CD8-positive, alpha-beta memory T cell (primary cell): Measurements from ENCODE around the gene CCSER2. TPM values are rescaled to one million over a fixed set of nuclear protein-coding genes. Genes with fewer than 3 reads are reported as not detected.
A peak's percentile ranks its signal among the peaks of the same experiment; 100 is the strongest.

Experiments used
- CTCF ChIA-PET: fragments of 350-600 bp; sonication (Branson Sonifier 250); formaldehyde crosslinking; loops from one replicate; lab custom pipeline; 2021; ENCODE audit warnings: antibody characterized with exemption; lab: Charles Lee
- POLR2A ChIA-PET: fragments of 350-600 bp; sonication (Branson Sonifier 250); formaldehyde crosslinking; loops from one replicate; lab custom pipeline; 2021; ENCODE audit warnings: antibody characterized with exemption; lab: Charles Lee
- DNase-seq, 5 donors: peaks; one replicate each; pipeline versions ENCODE4 v3.0.0 to v3.0.0-alpha.2; 2020 to 2022; ENCODE audit warnings: mixed read lengths in 1 of 5
- H3K27ac ChIP-seq: one replicate; pipeline ENCODE4 v1.7.0; 2013; ENCODE audit warnings: low read depth, mild to moderate bottlenecking, low read length, moderate library complexity
- H3K27me3 ChIP-seq: 2 replicates; pipeline ENCODE4 v1.7.0; 2013; ENCODE audit warnings: low read length, mild to moderate bottlenecking; ENCODE audit not compliant: insufficient read depth, poor library complexity, severe bottlenecking
- H3K36me3 ChIP-seq: 2 replicates; pipeline ENCODE4 v1.7.0; 2013; ENCODE audit warnings: mild to moderate bottlenecking, low read length, moderate library complexity; ENCODE audit not compliant: insufficient read depth
- H3K4me1 ChIP-seq: 2 replicates; pipeline ENCODE4 v1.7.0; 2013; ENCODE audit warnings: mild to moderate bottlenecking, low read length, moderate library complexity; ENCODE audit not compliant: insufficient read depth
- H3K4me3 ChIP-seq: 2 replicates; pipeline ENCODE4 v1.7.0; 2013; ENCODE audit warnings: mild to moderate bottlenecking, low read length
- H3K9me3 ChIP-seq: 2 replicates; pipeline ENCODE4 v1.7.0; 2013; ENCODE audit warnings: mild to moderate bottlenecking, low read length
- H3K27ac Mint-ChIP-seq, 8 donors: one replicate each; pipeline ENCODE4 v1.8.0; 2020 to 2021; ENCODE audit warnings: mixed read lengths in 8 of 8, mild to moderate bottlenecking in 6 of 8, inconsistent platforms in 3 of 8, moderate library complexity in 3 of 8
- H3K27me3 Mint-ChIP-seq, 2 donors: one replicate each; pipeline ENCODE4 v1.8.0; 2020 to 2021; ENCODE audit warnings: mixed read lengths in 2 of 2, mild to moderate bottlenecking in 1 of 2, moderate library complexity in 1 of 2
- H3K36me3 Mint-ChIP-seq, 3 donors: one replicate each; pipeline ENCODE4 v1.8.0; 2020 to 2021; ENCODE audit warnings: mixed read lengths in 3 of 3, inconsistent platforms in 1 of 3, mild to moderate bottlenecking in 1 of 3
- H3K4me1 Mint-ChIP-seq, 3 donors: one replicate each; pipeline ENCODE4 v1.8.0; 2020 to 2021; ENCODE audit warnings: mixed read lengths in 3 of 3, inconsistent platforms in 1 of 3, mild to moderate bottlenecking in 1 of 3
- H3K4me3 Mint-ChIP-seq, 7 donors: one replicate each; pipeline ENCODE4 v1.8.0; 2020 to 2021; ENCODE audit warnings: mixed read lengths in 7 of 7, mild to moderate bottlenecking in 6 of 7, moderate library complexity in 4 of 7, inconsistent platforms in 2 of 7
- H3K9me3 Mint-ChIP-seq, 5 donors: one replicate each; pipeline ENCODE4 v1.8.0; 2020 to 2022; ENCODE audit warnings: mixed read lengths in 5 of 5, mild to moderate bottlenecking in 3 of 5, moderate library complexity in 2 of 5, inconsistent platforms in 1 of 5
- polyA plus RNA-seq: library from polyadenylated mRNA; unstranded; fragments of 300-500 nt; fragmentation: Illumina TruSeq; gene quantifications from one replicate; pipeline ENCODE4 v1.2.3, GENCODE V29; 2021
- total RNA-seq, 2 experiments: library from RNA; stranded (reverse); gene quantifications; one replicate each; pipeline ENCODE4 v1.2.3, GENCODE V29; 2021

The CCSER2 gene
- total and polyA plus RNA-seq, 3 experiments from 2014 or later, result 62.6 to 114 (median 74.5) TPM

DNA sequence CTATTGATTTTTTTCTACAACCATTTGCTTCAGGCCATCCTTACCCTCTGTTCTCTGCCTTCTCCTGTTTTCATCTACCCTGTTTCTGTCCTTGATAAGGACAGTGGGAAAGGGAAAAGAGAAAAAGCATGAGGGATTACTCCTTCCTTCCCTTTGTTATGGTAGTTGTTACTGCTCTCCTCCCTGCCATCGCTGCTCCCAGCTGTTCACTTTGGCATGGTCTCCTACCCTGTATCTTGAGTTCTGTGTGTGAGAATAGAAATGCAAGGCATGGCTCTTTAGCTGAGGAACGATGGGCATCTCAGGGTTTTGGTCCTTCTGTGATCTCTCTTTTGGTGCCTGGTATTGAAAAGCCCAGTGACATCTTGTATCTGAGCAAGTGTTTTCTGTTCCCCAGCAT lies 6.4 kb downstream of the CCSER2 start:
- no peaks in the 10 kb centered on the region for H3K27me3 ChIP-seq
- peaks cover 0 to 14% (median 3%) of the 10 kb centered on the region in 3 donors for H3K36me3 Mint-ChIP-seq
- no peaks in the 10 kb centered on the region for H3K27me3 Mint-ChIP-seq
- H3K4me3 Mint-ChIP-seq, result peak overlapping the region in 5 of 7 donors; percentile 7 to 70 (median 61)
- peaks cover 23 to 48% (median 35%) of the 10 kb centered on the region in 3 donors for H3K4me1 Mint-ChIP-seq
- H3K9me3 ChIP-seq, result no peaks in the 10 kb centered on the region
- H3K27ac ChIP-seq, result peak overlapping the region; percentile 52
- no peaks in the 10 kb centered on the region for H3K36me3 ChIP-seq
- no peak for DNase-seq
- H3K9me3 Mint-ChIP-seq, result no peaks in the 10 kb centered on the region
- no peak overlapping the region for H3K4me3 ChIP-seq
- POLR2A ChIA-PET, result interaction anchor here (0.8 to 1.2 kb wide), 2 partner anchors 7 to 196 kb away, joined by 3 read pairs; partner anchors contain the start of gene GHITM
- CTCF ChIA-PET, result interaction anchor here (0.7 to 3.5 kb wide), 9 partner anchors 10 to 206 kb away, joined by 3 to 28 read pairs (median 3); no protein-coding TSS in a partner anchor
- peaks cover 72% of the 10 kb centered on the region for H3K4me1 ChIP-seq
- H3K27ac Mint-ChIP-seq, result peak overlapping the region in 2 of 8 donors; percentile 83 to 95

DNA sequence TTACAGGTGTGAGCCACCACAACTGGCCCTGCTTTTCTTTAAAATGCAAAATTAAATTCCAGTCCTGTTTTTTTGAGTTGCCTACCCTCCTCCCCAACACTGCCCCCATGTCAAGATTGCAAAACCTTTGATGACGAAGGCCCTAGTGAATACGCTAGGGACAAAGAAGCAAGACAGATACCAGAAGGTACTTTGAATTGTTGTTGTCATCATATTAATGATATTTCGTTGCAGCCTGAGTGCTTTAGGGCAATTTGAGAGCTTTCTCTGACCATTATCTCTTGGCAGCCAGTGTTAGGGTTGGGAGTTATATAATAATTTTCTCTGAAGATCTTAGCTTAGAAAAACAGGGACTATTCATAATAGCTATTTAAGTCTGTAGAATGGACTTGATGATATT lies 7.1 kb downstream of the CCSER2 start:
- no peak overlapping the region for H3K4me3 ChIP-seq
- Mint-ChIP-seq H3K27ac (peak overlapping the region in 1 of 8 donors; percentile 6), H3K4me1 (peaks cover 23 to 45% (median 34%) of the 10 kb centered on the region in 3 donors), H3K27me3 (no peaks in the 10 kb centered on the region), H3K9me3 (no peaks in the 10 kb centered on the region), H3K36me3 (peaks cover 0 to 9% (median 2%) of the 10 kb centered on the region in 3 donors), H3K4me3 (no peak overlapping the region)
- H3K4me1 ChIP-seq, result peaks cover 75% of the 10 kb centered on the region
- no peak for DNase-seq
- POLR2A ChIA-PET, result no interaction called here
- no peaks in the 10 kb centered on the region for H3K27me3 ChIP-seq
- H3K27ac ChIP-seq, result no peak overlapping the region
- no peaks in the 10 kb centered on the region for H3K9me3 ChIP-seq
- CTCF ChIA-PET, result interaction anchor here (1.7 to 3.5 kb wide), 3 partner anchors 16 to 202 kb away, joined by 5 to 28 read pairs (median 10); no protein-coding TSS in a partner anchor
- no peaks in the 10 kb centered on the region for H3K36me3 ChIP-seq

DNA sequence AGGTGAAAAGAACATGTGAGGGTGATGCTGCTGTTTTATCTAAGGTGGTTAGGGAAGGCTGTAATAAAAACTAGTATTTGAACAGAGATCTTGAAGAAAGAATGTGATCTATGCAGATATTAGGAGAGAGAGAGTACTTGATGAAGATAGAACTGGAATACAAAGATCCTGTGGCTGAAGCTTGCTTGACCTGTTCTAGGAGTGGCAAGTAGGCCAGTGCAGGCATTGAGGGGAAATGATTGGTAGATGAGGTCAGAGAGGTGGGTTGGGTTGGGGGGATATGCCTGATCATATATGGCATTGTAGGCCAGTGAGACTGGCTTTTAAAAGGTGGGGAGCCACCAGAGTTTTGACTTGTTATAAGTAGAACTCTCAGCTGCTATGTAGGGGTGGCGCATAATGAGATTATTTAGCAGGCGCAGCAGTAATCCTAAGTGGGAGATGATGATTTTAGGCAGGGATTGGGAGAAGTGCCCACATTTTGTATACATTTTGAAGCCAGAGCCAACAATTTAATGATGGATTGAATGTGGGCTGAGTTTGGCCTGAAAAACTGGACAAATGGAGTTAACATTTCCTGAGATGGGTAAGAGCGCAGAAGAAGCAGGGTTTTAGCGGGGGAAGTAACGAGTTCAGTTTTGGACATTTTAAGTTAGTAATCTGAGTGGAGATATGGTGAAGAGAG lies 8.2 kb downstream of the CCSER2 start:
- DNase-seq, result no peak
- peaks cover 75% of the 10 kb centered on the region for H3K4me1 ChIP-seq
- H3K36me3 Mint-ChIP-seq, result peaks cover 0 to 6% (median 2%) of the 10 kb centered on the region in 3 donors
- no peak overlapping the region for H3K4me3 ChIP-seq
- ChIA-PET POLR2A (interaction anchor here (0.8 kb wide), 1 partner anchor 9 kb away, joined by 3 read pairs; no protein-coding TSS in a partner anchor), CTCF (interaction anchor here (0.5 to 3.5 kb wide), 5 partner anchors 15 to 201 kb away, joined by 3 to 28 read pairs (median 5); no protein-coding TSS in a partner anchor)
- no peaks in the 10 kb centered on the region for H3K27me3 ChIP-seq
- no peaks in the 10 kb centered on the region for H3K9me3 ChIP-seq
- no peaks in the 10 kb centered on the region for H3K36me3 ChIP-seq
- H3K4me1 Mint-ChIP-seq, result peaks cover 21 to 42% (median 32%) of the 10 kb centered on the region in 3 donors
- H3K27ac Mint-ChIP-seq, result no peak overlapping the region
- no peak overlapping the region for H3K4me3 Mint-ChIP-seq
- no peak overlapping the region for H3K27ac ChIP-seq
- no peaks in the 10 kb centered on the region for H3K9me3 Mint-ChIP-seq
- H3K27me3 Mint-ChIP-seq, result no peaks in the 10 kb centered on the region

DNA sequence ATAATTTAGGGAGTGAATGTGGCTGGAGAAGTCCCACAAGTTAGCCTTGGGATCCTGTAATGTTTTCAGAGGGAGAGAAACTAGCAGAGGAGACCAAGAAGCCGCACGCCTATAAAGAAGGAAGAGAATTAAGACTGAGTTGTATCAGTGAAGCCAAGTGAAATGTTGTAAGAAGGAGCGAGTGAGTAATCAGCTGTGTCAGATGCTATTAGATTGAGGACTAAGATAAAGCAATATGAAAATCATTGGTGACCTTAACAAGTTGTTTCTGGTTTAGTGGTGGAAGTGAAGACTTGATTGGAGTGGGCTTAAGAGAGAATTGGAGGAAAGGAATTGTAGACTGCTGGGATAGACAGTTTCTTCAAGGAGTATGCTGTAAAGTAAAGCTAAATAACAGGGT lies 8.8 kb downstream of the CCSER2 start:
- POLR2A ChIA-PET, result interaction anchor here (0.8 kb wide), 1 partner anchor 9 kb away, joined by 3 read pairs; no protein-coding TSS in a partner anchor
- Mint-ChIP-seq H3K27ac (no peak overlapping the region), H3K4me1 (peaks cover 22 to 45% (median 32%) of the 10 kb centered on the region in 3 donors), H3K36me3 (peaks cover 0 to 5% (median 3%) of the 10 kb centered on the region in 3 donors), H3K4me3 (no peak overlapping the region), H3K9me3 (no peaks in the 10 kb centered on the region), H3K27me3 (no peaks in the 10 kb centered on the region)
- Histone ChIP-seq H3K9me3 (no peaks in the 10 kb centered on the region), H3K27me3 (no peaks in the 10 kb centered on the region), H3K27ac (no peak overlapping the region), H3K4me3 (no peak overlapping the region), H3K36me3 (no peaks in the 10 kb centered on the region), H3K4me1 (peaks cover 76% of the 10 kb centered on the region)
- CTCF ChIA-PET, result interaction anchor here (1.2 to 1.7 kb wide), 2 partner anchors 44 to 200 kb away, joined by 3 to 5 read pairs; no protein-coding TSS in a partner anchor
- DNase-seq, result no peak

DNA sequence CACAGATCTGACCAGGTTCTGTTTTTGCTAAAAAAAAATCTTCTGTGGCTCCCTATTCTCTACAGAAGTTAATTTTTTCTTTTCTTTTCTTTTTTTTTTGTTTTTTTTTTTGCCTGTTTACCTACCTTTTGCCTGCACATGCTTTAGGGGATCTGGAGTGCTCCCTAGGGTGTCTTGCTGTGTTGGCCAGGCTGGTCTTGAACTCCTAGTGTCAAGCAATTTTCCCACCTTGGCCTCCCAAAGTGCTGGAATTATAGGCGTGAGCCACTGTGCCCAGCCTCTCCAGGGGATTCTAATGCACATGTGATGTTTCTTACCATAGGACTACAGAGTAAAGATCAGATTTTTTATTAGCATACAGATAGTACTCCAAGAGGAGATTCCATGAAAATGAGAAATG lies 10.6 kb downstream of the CCSER2 start:
- Mint-ChIP-seq H3K4me3 (peak overlapping the region in 2 of 7 donors; percentile 27 to 30), H3K27me3 (no peaks in the 10 kb centered on the region), H3K36me3 (peaks cover 0 to 9% (median 6%) of the 10 kb centered on the region in 3 donors), H3K9me3 (no peaks in the 10 kb centered on the region), H3K27ac (peak overlapping the region in 6 of 8 donors; percentile 7 to 76 (median 50)), H3K4me1 (peaks cover 40 to 54% (median 50%) of the 10 kb centered on the region in 3 donors)
- Histone ChIP-seq H3K9me3 (no peaks in the 10 kb centered on the region), H3K4me1 (peaks cover 83% of the 10 kb centered on the region), H3K27ac (no peak overlapping the region), H3K36me3 (no peaks in the 10 kb centered on the region), H3K27me3 (no peaks in the 10 kb centered on the region), H3K4me3 (no peak overlapping the region)
- POLR2A ChIA-PET, result no interaction called here
- CTCF ChIA-PET, result interaction anchor here (1.3 kb wide), 1 partner anchor 14 kb away, joined by 6 read pairs; no protein-coding TSS in a partner anchor
- DNase-seq, result no peak

DNA sequence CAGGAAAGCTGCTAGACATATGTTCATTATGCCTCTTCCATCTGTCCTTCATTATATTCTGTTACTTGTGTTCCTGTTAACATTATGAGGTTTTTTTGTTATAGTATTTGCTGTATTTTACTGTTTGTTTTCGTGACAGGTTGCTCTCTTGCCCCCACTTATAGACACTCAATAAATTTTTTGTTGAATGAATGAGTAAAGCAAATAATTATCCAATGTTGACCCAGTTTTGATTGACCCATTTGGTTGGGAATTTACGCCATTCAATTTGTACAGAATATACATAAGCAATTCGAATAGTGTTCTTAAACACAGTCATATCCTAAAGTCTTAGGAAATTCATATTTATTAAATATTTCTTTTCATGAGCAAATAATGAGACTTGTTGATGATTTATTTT lies 11.8 kb downstream of the CCSER2 start:
- H3K4me1 Mint-ChIP-seq, result peaks cover 51 to 62% (median 54%) of the 10 kb centered on the region in 3 donors
- H3K9me3 Mint-ChIP-seq, result no peaks in the 10 kb centered on the region
- H3K4me1 ChIP-seq, result peaks cover 80% of the 10 kb centered on the region
- no peak overlapping the region for H3K4me3 ChIP-seq
- CTCF ChIA-PET, result interaction anchor here (4.0 kb wide), 1 partner anchor 12 kb away, joined by 18 read pairs; no protein-coding TSS in a partner anchor
- H3K27ac Mint-ChIP-seq, result peak overlapping the region in 4 of 8 donors; percentile 4 to 51 (median 26)
- H3K9me3 ChIP-seq, result no peaks in the 10 kb centered on the region
- no peaks in the 10 kb centered on the region for H3K27me3 ChIP-seq
- peaks cover 0 to 13% (median 6%) of the 10 kb centered on the region in 3 donors for H3K36me3 Mint-ChIP-seq
- H3K36me3 ChIP-seq, result no peaks in the 10 kb centered on the region
- DNase-seq, result no peak
- POLR2A ChIA-PET, result no interaction called here
- H3K4me3 Mint-ChIP-seq, result peak overlapping the region in 1 of 7 donors; percentile 8
- H3K27ac ChIP-seq, result no peak overlapping the region
- H3K27me3 Mint-ChIP-seq, result no peaks in the 10 kb centered on the region

DNA sequence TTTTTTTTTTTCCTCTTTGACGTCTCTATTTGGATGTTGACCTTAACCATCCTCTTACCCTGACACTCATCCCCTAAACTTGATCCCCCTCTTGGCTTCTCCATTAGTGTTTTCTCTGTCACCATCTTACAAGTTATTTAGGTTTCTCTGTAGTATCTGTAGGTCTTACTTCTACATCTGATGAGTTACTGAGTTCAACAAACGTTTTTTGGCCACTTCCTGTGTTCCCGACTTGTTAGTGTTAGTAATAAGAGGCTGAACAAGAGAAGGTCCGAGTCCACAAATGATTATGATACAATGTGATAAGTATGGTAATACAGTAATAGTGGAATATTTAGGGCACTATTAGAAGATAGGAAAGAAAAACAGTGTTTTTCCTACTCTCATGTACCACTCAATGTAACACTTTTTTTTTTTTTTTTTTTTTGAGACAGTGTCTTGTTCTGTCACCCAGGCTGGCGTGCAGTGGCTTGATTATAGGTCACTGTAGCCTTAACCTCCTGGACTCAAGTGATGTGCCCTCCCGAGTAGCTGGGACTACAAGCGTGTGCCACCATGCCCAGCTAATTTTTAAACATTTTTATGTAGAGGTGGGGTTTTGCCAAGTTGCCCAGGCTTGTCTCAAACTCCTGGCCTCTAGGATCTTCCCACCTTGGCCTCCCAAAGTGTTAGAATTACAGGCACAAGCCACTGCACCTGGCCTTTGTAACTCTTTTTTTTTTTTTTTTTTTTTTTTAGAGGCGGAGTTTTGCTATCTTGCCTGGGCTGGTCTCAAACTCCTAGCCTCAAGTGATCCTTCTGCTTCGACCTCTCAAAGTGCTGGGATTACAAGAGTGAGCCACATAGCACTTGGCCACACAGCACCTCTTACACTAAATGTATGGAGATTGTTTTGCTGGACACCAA lies 12.5 kb downstream of the CCSER2 start:
- Histone ChIP-seq H3K9me3 (no peaks in the 10 kb centered on the region), H3K4me3 (no peak overlapping the region), H3K27ac (no peak overlapping the region), H3K4me1 (peaks cover 73% of the 10 kb centered on the region), H3K36me3 (no peaks in the 10 kb centered on the region), H3K27me3 (no peaks in the 10 kb centered on the region)
- ChIA-PET CTCF (interaction anchor here (1.1 to 4.0 kb wide), 4 partner anchors 12 to 196 kb away, joined by 3 to 18 read pairs (median 5); no protein-coding TSS in a partner anchor), POLR2A (interaction anchor here (0.5 kb wide), 1 partner anchor 48 kb away, joined by 3 read pairs; no protein-coding TSS in a partner anchor)
- peak overlapping the region; percentile 14 to 79 (median 72) for H3K27ac Mint-ChIP-seq
- H3K9me3 Mint-ChIP-seq, result no peaks in the 10 kb centered on the region
- H3K4me3 Mint-ChIP-seq, result peak overlapping the region in 6 of 7 donors; percentile 20 to 55 (median 44)
- peaks cover 0 to 13% (median 6%) of the 10 kb centered on the region in 3 donors for H3K36me3 Mint-ChIP-seq
- H3K27me3 Mint-ChIP-seq, result no peaks in the 10 kb centered on the region
- no peak for DNase-seq
- H3K4me1 Mint-ChIP-seq, result peaks cover 54 to 69% (median 58%) of the 10 kb centered on the region in 3 donors
